Prostate gland (tissue), 2 donors: ENCODE measurements around the gene BRME1. TPM values are rescaled to one million over a fixed set of nuclear protein-coding genes. Genes with fewer than 3 reads are reported as not detected.

ENCODE experiments used
- DNase-seq: peaks from one replicate; pipeline ENCODE4 v3.0.0-alpha.2; 2019; ENCODE audit warnings: low spot score
- H3K27ac ChIP-seq, 2 donors: fragments of 200-600 bp; sonication (generic); 2 replicates each; pipeline ENCODE4 v1.5.1; 2017 to 2019
- H3K27me3 ChIP-seq: fragments of 200-600 bp; sonication (generic); replicated peaks from 2 replicates; pipeline ENCODE4 v1.5.1; 2019; ENCODE audit not compliant: insufficient read depth
- H3K36me3 ChIP-seq, 2 donors: fragments of 200-600 bp; sonication (generic); 1 replicate in 1 of 2; 2 replicates in 1 of 2; pipeline versions ENCODE4 v1.5.1 to v1.8.1; 2017 to 2019
- H3K4me1 ChIP-seq: fragments of 200-600 bp; sonication (generic); replicated peaks from 2 replicates; pipeline ENCODE4 v1.5.1; 2019
- H3K4me3 ChIP-seq, 2 donors: fragments of 200-600 bp; sonication (generic); 2 replicates each; pipeline ENCODE4 v1.5.1; 2017 to 2019
- H3K9me3 ChIP-seq: fragments of 200-600 bp; sonication (generic); 2 replicates; pipeline ENCODE4 v1.5.1; 2017
- CTCF ChIP-seq, 4 experiments: fragments of 200-600 bp in 2 of 4; fragments of 450-650 bp in 2 of 4; sonication (generic) in 2 of 4; IDR thresholded peaks; 1 replicate in 3 of 4; 2 replicates in 1 of 4; pipeline ENCODE4 v1.5.1; 2016 to 2019; ENCODE audit warnings: antibody characterized with exemption in 4 of 4, mild to moderate bottlenecking in 2 of 4, moderate library complexity in 2 of 4
- POLR2A ChIP-seq: fragments of 450-650 bp; IDR thresholded peaks from one replicate; pipeline ENCODE4 v1.6.1; 2016; ENCODE audit warnings: antibody characterized with exemption, mild to moderate bottlenecking
- POLR2AphosphoS5 ChIP-seq: sonication (generic); formaldehyde crosslinking; IDR thresholded peaks from one replicate; pipeline ENCODE4 v1.6.1; 2017; ENCODE audit warnings: antibody characterized with exemption
- WGBS: methylation state at CpG from one replicate; pipeline ENCODE4 v1.1.5; 2018; 5-methylcytosine and 5-hydroxymethylcytosine counted together
- intact Hi-C: fragments of 100-400 bp; cut with DNase I; formaldehyde crosslinking; loops from one replicate; pipeline ENCODE4 v1.14.2; 2022
- total RNA-seq, 2 donors: library from RNA; depleted of rRNA; stranded (reverse); fragments of >200 nt; gene quantifications; one replicate each; pipeline ENCODE4 v1.1.0, GENCODE V29; 2016

The BRME1 gene
- total RNA-seq, 2 donors from 2014 or later: 2.0 to 12.6 TPM

- H3K4me1 ChIP-seq: no peaks in the 10 kb centered on the region
- no peaks in the 10 kb centered on the region for H3K9me3 ChIP-seq
- no peaks in the 10 kb centered on the region for H3K36me3 ChIP-seq
- H3K27me3 ChIP-seq: no peaks in the 10 kb centered on the region
- TF ChIP-seq POLR2A (no peak), CTCF (IDR thresholded peaks at IDR 0.05) (no peak), POLR2AphosphoS5 (no peak)
- WGBS: 55% methylated on average over 10 of the region's 10 CpGs
- intact Hi-C loops: no loop called here
- DNase-seq: no peak
- H3K27ac ChIP-seq: no peak overlapping the region
- no peak overlapping the region for H3K4me3 ChIP-seq
Measured at GRCh38 chr19:13899393-13899792, 6.5 kb downstream of the BRME1 start.

GRCh38 chr19:13896227-13896626 is 9.7 kb downstream of the BRME1 start:
- H3K9me3 ChIP-seq: no peaks in the 10 kb centered on the region
- no peaks in the 10 kb centered on the region for H3K36me3 ChIP-seq
- H3K4me1 ChIP-seq: no peaks in the 10 kb centered on the region
- H3K4me3 ChIP-seq: no peak overlapping the region
- no peak for DNase-seq
- no peaks in the 10 kb centered on the region for H3K27me3 ChIP-seq
- TF ChIP-seq POLR2AphosphoS5 (no peak), POLR2A (no peak), CTCF (IDR thresholded peaks at IDR 0.05) (no peak)
- no peak overlapping the region for H3K27ac ChIP-seq
- intact Hi-C loops: no loop called here
- WGBS: 96% methylated on average over 2 of the region's 2 CpGs

GRCh38 chr19:13894552-13894951 is 11.4 kb downstream of the BRME1 start:
- no peak for TF ChIP-seq POLR2A
- no peak for TF ChIP-seq POLR2AphosphoS5
- TF ChIP-seq CTCF (IDR thresholded peaks at IDR 0.05): no peak
- Histone ChIP-seq H3K4me1 (no peaks in the 10 kb centered on the region), H3K27ac (no peak overlapping the region), H3K4me3 (no peak overlapping the region), H3K36me3 (no peaks in the 10 kb centered on the region), H3K27me3 (no peaks in the 10 kb centered on the region), H3K9me3 (no peaks in the 10 kb centered on the region)
- DNase-seq: no peak
- WGBS: 81% methylated on average over 5 of the region's 5 CpGs
- intact Hi-C loops: no loop called here

GRCh38 chr19:13892870-13893269 is 13.0 kb downstream of the BRME1 start:
- H3K9me3 ChIP-seq: no peaks in the 10 kb centered on the region
- H3K4me3 ChIP-seq: no peak overlapping the region
- intact Hi-C loops: no loop called here
- no peak for DNase-seq
- H3K27me3 ChIP-seq: no peaks in the 10 kb centered on the region
- no peaks in the 10 kb centered on the region for H3K4me1 ChIP-seq
- H3K27ac ChIP-seq: no peak overlapping the region
- 62% methylated on average over 9 of the region's 9 CpGs for WGBS
- H3K36me3 ChIP-seq: no peaks in the 10 kb centered on the region
- no peak for TF ChIP-seq CTCF (IDR thresholded peaks at IDR 0.05)
- TF ChIP-seq POLR2A: no peak
- no peak for TF ChIP-seq POLR2AphosphoS5

- intact Hi-C loops: no loop called here
- no peak for DNase-seq
- no peak overlapping the region for H3K27ac ChIP-seq
- H3K27me3 ChIP-seq: no peaks in the 10 kb centered on the region
- H3K4me1 ChIP-seq: no peaks in the 10 kb centered on the region
- TF ChIP-seq CTCF (IDR thresholded peaks at IDR 0.05): no peak
- no peak for TF ChIP-seq POLR2A
- TF ChIP-seq POLR2AphosphoS5: no peak
- no peak overlapping the region for H3K4me3 ChIP-seq
- no peaks in the 10 kb centered on the region for H3K9me3 ChIP-seq
- 92% methylated on average over 13 of the region's 13 CpGs for WGBS
- no peaks in the 10 kb centered on the region for H3K36me3 ChIP-seq
Measured at GRCh38 chr19:13890136-13890535, 15.8 kb downstream of the BRME1 start.
